CD4-positive, alpha-beta T cell treated with Interleukin-15 for 1 hour (primary cell): ENCODE results near the gene CD300H.
A peak's percentile ranks its signal among the peaks of the same experiment; 100 is the strongest.
"Not testable (repeated sequence)": the region's sequence is repeated elsewhere in the genome, so short reads cannot be mapped to it uniquely, and the experiment has no call there.

Source experiments
- DNase-seq: peaks from one replicate; pipeline ENCODE4 v3.0.0-alpha.2; 2020

The CD300H gene

DNA sequence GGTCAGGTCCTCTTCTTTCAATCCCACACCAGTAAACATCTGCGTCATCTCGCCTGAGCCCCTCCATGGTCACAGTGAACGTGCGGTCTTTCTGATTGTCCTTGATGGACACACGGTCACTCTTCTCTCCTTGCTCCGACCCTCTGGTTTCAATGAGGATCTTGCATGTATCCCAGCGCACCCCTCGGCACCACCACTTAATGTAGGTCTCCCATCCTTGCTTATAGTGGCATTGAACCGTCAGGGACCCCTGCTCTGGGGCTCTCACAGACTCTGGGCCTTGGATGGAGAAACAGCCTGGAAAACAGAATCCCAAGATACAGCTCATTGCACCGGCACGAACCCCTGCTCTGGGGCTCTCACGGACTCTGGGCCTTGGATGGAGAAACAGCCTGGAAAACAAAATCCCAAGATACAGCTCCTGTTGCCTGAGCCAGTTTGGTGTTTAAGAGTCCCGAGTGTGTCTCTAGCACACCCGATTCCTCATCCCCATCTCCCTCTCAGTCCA lies 41.5 kb downstream of the CD300H start:
- DNase-seq, result no peak

DNA sequence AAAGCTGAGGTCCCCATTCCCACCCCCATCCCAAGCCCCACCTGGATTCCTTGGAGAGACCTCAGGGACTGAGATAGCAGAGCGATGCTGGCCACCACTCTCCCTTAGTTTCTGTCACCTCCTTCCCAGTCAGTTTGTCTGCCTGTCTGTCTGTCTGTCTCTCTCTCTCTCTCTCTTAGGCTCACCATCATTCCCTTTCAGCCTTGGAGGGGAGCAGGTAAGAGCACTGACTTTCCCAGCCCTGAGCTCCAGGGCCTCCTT lies 41.9 kb downstream of the CD300H start:
- DNase-seq, result no peak

DNA sequence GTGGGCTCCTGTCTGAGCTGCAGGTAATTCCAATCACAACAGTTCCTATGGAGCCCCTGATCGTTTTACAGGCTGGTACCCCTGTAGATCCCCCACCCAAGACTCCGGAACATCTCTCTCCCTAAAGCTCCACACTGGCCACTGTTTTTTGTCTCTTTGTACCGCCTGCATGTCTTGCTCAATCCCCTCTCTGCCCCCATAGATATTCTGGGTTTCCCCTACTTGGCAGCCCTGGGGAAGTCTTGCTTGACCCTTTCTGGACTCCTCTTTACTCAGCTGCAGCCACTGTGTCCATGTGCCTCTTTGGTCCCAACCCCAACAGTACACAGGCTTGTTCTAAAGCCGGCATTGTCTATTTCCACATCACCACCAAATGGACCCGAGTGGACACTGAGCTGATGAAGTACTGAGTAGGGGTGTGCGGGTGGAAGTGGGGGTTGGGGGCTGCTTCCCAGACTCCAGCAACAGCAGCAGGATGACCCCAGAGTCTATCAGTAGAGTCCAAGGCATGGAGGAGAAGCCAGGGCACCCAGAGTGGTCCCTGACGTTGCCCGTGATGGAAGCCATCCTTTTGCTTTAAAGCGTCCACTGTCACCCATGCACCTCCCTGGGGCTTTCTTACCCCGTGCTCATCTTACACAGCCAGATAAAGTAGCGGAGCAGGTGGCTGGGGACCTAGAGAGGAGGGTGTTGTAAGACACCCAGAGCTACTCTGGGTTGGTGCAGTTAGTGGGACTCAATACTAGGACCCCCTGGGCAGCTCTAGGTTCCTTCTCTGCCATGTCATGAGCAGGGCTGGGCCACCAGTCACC lies 42.5 kb downstream of the CD300H start:
- no peak for DNase-seq

DNA sequence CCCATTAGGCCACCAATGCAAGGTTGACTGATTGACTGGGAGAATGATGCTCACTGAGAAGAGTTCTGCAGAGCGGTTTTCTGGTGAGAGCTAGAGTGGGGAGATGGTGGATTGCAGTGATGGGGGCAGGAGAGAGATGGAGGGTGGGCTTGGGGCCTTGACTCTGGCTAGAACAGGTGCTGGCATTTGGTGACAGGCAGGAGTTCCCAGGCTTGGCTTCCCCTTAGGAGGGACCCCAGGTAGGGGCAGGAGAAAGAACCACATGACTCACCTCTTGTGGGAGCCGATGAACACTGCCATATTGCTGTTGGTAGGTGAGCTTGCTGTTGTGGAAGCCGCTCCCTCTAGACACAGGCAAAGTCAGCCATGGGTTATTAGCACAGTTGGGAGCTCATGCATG lies 44.0 kb downstream of the CD300H start:
- DNase-seq, result no peak

DNA sequence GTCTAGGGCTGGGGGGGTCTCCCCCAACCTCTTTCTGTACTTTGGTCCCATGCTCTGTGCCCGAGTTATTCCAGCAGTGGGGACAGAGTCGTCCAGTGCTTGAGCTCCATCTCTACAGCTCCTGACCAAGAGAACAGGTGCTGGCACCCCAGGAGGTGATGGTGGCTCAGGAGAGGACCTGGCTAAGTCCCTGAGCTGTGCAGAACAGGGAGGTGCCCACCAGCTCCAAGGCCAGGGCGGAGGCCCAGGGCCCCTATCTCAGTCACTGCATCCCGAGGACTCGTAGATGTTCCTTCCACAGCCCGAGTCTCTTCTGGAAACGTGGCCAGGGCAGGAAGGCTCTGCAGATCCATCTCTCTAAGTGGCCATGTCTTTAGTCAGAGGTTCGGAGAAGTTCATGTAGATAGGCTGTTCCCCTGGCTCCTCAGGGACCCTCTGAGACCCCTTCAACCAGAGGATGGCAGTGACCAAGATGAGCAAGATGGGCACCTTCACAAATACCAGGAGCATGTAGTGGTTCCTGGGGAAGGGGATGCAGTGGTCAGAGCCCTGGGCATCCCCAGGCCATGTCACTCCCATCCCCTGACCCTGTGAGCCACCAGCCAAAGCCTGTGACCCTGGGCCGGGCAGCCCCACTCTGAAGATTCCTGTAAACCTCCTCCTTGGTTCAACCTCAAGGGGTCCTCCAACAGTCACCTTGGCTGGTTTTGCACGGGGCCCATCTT lies 44.8 kb downstream of the CD300H start:
- DNase-seq, result no peak

DNA sequence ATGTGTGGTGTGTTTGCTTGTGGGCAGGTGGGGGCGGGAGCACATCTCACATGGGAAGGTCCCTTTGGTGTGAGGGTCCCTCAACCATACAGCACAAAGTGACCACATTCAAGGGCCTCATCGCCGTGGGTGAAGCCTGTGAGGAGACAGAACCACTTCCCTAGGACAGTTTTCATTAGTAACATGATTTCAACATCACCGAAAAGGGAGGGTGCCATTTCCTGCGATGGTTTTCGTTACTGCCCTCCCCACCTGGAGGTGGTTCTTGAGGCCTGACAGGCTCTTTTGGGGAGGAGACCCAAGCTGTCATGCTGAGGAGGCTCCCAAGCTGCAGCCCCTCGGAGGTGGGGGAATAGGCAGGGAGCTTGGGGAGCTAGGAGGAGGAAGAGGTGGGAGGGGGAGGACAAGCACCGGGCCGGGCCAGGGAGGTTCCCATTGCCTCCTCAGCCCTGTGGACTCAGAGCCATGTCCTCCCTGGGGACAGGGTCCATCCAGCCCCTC lies 45.6 kb downstream of the CD300H start:
- peak; percentile 60 for DNase-seq

DNA sequence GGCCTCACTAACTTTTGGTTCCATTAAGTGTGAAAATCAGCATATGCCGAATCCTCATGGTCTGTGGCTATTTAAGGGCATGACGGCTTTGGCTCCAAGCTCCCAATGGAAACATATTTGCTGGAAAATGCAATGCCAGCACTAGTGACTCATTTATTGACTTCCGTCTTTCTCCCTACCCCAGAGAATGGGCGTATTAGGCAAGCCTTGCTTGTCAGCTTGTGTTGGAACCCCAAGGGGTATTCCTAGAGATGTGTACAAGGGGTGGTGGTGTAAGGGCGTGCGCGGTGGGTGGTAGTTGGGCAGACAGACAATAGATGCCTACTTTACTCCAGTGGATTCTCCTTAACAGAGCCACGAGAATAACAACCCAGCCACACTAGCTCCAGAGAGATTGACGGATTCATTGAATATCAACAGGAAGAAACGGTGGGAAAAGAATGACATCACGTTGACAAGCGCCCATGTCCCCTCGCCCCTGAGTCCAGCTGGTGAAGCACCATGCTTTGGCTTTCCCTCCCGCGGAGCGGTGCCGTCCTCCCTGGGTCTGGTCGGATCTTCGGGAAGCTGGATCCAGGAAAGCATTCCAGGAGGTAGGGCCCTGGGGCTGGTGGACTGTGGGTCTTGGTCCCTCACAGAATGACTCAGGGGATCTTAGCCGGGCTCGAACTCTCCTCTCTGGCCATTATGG lies 46.4 kb downstream of the CD300H start:
- peak; percentile 59 for DNase-seq

DNA sequence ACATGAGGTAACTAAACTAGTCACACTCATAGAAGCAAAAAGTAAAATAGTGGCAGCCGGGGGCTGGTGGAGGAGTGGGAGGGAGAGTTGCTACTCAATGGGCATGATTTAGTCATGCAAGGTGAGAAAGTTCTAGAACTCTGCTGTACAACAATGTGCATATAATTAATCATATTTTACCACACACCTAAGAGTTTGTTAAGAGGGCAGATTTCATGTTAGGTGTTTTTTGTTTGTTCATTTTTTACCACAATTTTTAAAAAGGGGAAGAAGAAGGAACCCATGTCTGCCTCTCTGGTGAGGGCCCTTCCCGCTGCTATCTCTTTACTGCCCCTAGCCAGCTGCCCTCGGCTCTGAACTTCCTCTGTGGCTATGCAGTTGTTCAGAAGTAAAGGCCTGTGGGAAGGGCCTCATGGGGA lies 47.3 kb downstream of the CD300H start:
- peak; percentile 60 for DNase-seq

DNA sequence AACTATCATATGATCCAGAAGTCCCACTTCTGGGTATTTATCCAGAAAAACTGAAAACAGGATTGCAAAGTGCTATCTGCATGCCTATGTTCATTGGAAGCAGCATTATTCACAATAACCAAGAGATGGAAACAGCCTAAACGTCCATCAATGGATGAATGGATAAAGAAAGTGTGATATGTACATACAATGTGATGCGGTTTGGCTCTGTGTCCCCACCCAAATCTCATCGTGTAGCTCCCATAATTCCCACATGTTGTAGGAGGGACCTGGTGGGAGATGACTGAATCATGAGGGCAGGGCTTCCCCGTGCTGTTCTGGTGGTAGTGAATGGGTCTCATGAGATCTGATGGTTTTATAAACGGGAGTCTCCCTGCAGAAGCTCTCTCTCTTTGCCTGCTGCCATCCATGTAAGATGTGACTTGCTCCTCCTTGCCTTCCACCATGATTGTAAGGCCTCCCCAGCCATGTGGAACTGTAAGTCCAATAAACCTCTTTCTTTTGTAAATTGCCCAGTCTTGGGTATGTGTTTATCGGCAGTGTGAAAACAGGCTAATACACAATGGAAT lies 48.8 kb downstream of the CD300H start:
- not testable (repeated sequence) for DNase-seq

DNA sequence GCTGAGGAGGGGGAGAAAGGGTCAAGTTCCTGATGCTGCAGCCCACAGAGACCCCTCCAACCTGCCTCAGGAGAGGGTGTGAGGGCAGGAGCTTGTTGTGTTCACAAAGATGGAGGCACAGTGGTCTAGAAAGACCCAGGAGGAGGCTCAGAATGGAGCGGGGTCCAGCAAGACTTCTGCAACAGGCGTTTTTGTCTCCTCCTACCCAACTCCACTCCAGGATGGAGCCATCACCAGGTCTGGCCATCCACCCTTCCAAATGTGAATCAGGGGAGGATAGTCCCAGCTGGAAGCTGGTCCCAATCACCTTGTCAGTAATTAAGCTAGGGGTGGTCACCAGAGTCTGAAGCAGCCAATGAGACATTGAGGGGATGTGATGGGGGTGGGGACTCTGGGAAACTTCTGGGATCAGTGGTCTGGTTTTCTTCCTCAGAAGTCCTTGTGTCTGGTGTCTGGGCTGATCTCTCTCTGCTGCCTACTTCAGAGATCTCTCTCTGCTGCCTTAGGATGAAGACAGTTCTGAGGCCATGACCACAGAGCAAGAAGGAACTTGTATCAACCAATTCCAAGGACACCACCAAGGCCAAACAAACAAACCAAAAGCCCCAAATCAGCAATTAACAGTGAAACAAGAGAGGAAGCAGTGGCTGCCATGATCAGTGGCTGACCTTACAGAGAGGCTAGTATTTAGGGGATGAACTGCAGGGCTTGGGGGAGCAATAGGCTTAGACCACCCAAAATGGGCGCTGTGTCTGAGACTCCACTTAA lies 50.6 kb downstream of the CD300H start:
- no peak for DNase-seq

DNA sequence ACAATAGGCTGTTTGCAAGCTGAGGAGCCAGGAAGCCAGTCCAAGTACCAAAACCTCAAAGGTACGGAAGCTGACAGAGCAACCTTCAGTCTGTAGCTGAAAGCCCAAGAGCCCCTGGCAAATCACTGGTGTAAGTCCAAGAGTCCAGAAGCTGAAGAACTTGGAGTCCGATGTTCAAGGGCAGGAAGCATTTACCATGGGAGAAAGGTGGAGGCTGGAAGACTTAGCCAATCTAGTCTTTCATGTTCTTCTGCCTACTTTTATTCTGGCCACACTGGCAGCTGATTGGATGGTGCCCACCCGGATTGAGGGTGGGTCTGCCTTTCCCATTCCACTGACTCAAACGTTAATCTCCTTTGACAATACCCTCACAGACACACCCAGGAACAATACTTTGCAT lies 51.4 kb downstream of the CD300H start:
- DNase-seq, result no peak

DNA sequence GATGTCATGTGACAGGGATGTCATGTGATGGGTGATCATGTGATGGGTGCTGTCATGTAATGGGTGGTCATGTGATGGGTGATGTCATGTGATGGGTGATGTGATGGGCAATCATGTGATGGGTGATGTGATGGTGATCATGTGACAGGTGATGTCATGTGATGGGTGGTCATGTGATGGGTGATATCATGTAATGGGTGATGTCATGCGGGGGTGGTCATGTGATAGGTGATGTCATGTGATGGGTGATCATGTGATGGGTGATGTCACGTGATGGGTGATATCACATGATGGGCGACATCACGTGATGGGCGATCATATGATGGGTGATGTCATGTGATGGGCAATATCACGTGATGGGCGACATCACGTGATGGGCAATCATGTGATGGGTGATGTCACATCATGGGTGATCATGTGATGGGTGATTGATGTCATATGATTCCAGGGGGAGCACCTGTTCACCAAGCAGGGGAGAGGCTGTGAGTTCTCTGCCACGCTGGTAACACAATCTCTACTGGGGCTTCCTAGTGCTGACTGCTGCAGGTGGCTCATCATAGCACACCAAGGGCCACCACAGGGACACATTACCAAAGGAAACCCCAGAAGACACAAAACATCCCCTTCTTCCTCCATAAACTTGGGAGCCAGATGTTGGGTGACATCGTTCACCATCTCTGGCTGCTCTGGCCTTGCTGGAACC lies 52.5 kb downstream of the CD300H start:
- no peak for DNase-seq

DNA sequence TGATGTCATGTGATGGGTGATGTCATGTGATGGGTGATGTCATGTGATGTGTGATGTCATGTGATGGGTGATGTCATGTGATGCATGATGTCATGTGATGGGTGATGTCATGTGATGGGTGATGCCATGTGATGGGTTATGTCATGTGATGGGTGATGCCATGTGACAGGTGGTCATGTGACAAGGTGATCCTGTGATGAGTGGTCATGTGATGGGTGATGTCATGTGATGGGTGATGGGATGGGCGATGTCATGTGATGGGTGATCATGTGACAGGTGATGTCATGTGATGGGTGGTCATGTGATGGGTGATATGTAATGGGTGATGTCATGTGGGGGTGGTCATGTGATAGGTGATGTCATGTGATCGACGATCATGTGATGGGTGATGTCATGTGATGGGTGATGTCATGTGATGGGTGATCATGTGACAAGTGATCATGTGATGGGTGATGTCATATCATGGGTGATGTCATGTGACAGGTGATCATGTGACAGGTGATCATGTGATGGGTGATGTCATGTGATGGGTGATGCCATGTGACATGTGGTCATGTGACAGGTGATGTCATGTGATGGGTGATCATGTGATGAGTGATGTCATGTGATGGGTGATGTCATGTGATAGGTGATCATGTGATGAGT lies 53.2 kb downstream of the CD300H start:
- DNase-seq, result peak; percentile 46

DNA sequence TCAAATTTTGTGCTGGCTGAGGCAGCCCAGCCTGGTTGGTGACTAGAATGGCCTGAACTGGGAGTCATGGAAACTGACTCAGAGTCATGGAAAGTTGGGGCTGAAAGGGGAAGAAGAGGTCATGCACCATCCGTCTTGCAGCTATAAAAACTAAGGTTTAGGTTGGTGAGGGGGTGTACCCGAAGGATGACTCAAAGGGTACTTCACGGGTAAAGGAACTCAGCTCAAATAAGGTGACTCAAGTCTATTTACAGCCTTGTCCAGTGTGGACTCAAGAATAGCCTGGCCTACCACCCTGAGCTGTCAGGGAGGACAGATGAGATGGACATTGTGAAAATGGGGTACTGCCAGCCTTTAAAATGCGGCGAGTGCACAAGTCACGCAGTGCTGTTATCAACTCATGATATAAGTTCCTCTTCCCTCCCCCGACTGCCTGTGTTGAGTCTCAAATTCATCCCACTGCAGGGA lies 54.7 kb downstream of the CD300H start:
- DNase-seq, result peak; percentile 77

DNA sequence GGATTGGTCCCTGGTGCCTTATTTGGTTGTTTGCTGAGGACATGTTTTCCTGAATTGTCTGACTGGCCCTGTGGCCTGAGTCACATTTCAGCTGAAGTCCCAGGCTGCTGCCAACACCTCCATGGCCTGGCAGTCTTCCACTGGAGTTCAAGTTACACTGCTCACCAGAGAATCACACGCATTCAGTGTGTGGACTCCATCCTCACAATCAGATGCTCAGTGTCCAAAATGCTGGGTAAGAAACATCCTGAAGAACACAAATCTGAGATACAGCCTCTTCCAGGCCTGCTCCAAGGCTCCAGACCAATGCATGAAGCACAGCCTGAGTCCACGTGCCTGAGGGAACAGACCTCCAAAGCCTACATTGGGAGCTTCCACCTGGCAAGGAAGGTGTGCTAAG lies 55.3 kb downstream of the CD300H start:
- no peak for DNase-seq
